Trophoblast cell (in vitro differentiated cells and primary cell): ENCODE results near the gene NSD1.
"Not testable (repeated sequence)": the region's sequence is repeated elsewhere in the genome, so short reads cannot be mapped to it uniquely, and the experiment has no call there.

Experiments
- DNase-seq, 2 donors: peaks; one replicate each; pipeline ENCODE4 v3.0.0-alpha.2; 2016
- H2AFZ ChIP-seq: 2 replicates; pipeline ENCODE4 v1.6.1; 2013; ENCODE audit warnings: low read length, moderate library complexity, mild to moderate bottlenecking; ENCODE audit not compliant: insufficient read depth, poor library complexity
- H2AK5ac ChIP-seq: 2 replicates; pipeline ENCODE4 v1.6.1; 2013; ENCODE audit warnings: mild to moderate bottlenecking, low read length
- H2BK120ac ChIP-seq: 2 replicates; pipeline ENCODE4 v1.6.1; 2013; ENCODE audit warnings: low read length, mild to moderate bottlenecking, moderate library complexity; ENCODE audit not compliant: insufficient read depth, poor library complexity
- H2BK12ac ChIP-seq: 2 replicates; pipeline ENCODE4 v1.6.1; 2013; ENCODE audit warnings: mild to moderate bottlenecking, low read length, moderate library complexity
- H2BK5ac ChIP-seq: 2 replicates; pipeline ENCODE4 v1.6.1; 2013; ENCODE audit warnings: low read length, low read depth, moderate library complexity, mild to moderate bottlenecking; ENCODE audit not compliant: poor library complexity
- H3K14ac ChIP-seq: 2 replicates; pipeline ENCODE4 v1.6.1; 2013; ENCODE audit warnings: mild to moderate bottlenecking, low read length
- H3K18ac ChIP-seq: 2 replicates; pipeline ENCODE4 v1.6.1; 2013; ENCODE audit warnings: mild to moderate bottlenecking, low read length
- H3K23ac ChIP-seq: 2 replicates; pipeline ENCODE4 v1.6.1; 2013; ENCODE audit warnings: low read length
- H3K27ac ChIP-seq: 2 replicates; pipeline ENCODE4 v1.5.1; 2013; ENCODE audit warnings: low read depth, mild to moderate bottlenecking, inconsistent platforms, low read length, moderate library complexity
- H3K27me3 ChIP-seq: 2 replicates; pipeline ENCODE4 v1.6.1; 2013; ENCODE audit warnings: inconsistent platforms, mild to moderate bottlenecking, low read length, moderate library complexity; ENCODE audit not compliant: insufficient read depth
- H3K36me3 ChIP-seq, 2 experiments: 1 replicate in 1 of 2; 2 replicates in 1 of 2; pipeline ENCODE4 v1.6.1; 2013; ENCODE audit warnings: low read length in 2 of 2, mild to moderate bottlenecking in 2 of 2, moderate library complexity in 1 of 2; ENCODE audit not compliant: insufficient read depth in 2 of 2, control insufficient read depth in 1 of 2
- H3K4ac ChIP-seq: 2 replicates; pipeline ENCODE4 v1.6.1; 2013; ENCODE audit warnings: low read depth, mild to moderate bottlenecking, low read length, moderate library complexity
- H3K4me1 ChIP-seq, 2 experiments: 1 replicate in 1 of 2; 2 replicates in 1 of 2; pipeline ENCODE4 v1.6.1; 2013; ENCODE audit warnings: low read length in 2 of 2, mild to moderate bottlenecking in 2 of 2, moderate library complexity in 1 of 2; ENCODE audit not compliant: insufficient read depth in 2 of 2, control insufficient read depth in 1 of 2
- H3K4me2 ChIP-seq: 2 replicates; pipeline ENCODE4 v1.6.1; 2013; ENCODE audit warnings: inconsistent platforms, mild to moderate bottlenecking, low read length, moderate library complexity
- H3K4me3 ChIP-seq: 2 replicates; pipeline ENCODE4 v1.5.1; 2013; ENCODE audit warnings: mild to moderate bottlenecking, low read depth, low read length, inconsistent platforms
- H3K79me1 ChIP-seq: one replicate; pipeline ENCODE4 v1.6.1; 2013; ENCODE audit warnings: low read length
- H3K79me2 ChIP-seq: 2 replicates; pipeline ENCODE4 v1.6.1; 2013; ENCODE audit warnings: low read length, mild to moderate bottlenecking; ENCODE audit not compliant: control insufficient read depth, insufficient read depth, poor library complexity
- H3K9ac ChIP-seq: 2 replicates; pipeline ENCODE4 v1.6.1; 2013; ENCODE audit warnings: mild to moderate bottlenecking, low read length
- H3K9me3 ChIP-seq: 2 replicates; pipeline ENCODE4 v1.6.1; 2013; ENCODE audit warnings: low read depth, mild to moderate bottlenecking, control low read depth, inconsistent platforms, low read length; ENCODE audit not compliant: insufficient read depth
- H4K12ac ChIP-seq: 2 replicates; pipeline ENCODE4 v1.6.1; 2013; ENCODE audit warnings: low read depth, mild to moderate bottlenecking, low read length, moderate library complexity
- H4K8ac ChIP-seq: 2 replicates; pipeline ENCODE4 v1.6.1; 2013; ENCODE audit warnings: low read depth, mild to moderate bottlenecking, low read length, moderate library complexity
- H4K91ac ChIP-seq: one replicate; pipeline ENCODE4 v1.6.1; 2013; ENCODE audit warnings: low read depth, mild to moderate bottlenecking, low read length, moderate library complexity
- WGBS: extraction: QIAGEN DNeasy Blood & Tissue Kit; methylation state at CpG from one replicate; pipeline ENCODE4 v1.1.7; 2013; ENCODE audit warnings: missing lambda C conversion rate; ENCODE audit not compliant: insufficient read length, insufficient coverage; ENCODE audit errors: extremely low coverage; 5-methylcytosine and 5-hydroxymethylcytosine counted together

Gene NSD1

DNA sequence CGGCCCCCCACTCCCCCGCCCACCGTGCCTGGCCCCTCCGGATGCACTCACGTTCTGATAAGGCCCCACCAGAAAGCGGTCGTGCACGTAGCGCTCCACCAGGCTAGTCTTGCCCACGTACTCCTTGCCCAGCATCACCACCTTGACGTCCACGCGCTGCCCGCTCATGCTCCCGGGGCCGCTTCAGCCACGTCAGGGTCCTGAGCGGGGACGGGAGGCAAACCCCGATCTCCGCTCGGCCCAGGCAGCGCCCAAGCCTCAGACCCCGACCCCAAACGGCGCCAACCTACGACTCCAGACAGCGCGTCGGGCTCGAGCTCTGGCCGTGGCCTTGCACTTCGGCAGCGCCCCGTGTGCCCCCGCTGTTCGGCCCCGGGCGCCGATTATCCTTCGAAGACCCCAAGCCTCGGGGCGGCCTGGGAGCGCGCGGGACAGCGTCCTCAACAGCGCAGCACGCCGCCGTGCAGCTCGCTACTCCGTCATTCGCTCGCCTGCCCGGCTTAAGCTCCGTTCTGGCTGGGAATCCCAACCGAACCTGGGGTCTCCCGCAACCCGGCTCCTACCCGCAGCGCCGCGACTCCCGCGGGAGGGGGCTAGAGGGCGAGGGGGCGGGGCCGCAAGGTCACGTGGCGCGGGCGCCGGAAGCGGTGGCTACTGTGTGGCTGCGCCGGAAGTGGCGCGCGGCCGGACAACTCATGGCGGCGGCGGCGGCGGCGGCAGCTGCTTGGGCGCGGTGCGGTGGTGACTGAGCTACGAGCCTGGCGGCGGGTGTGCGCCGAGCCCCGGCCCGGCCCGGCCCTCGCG, 169.8 kb downstream of the NSD1 start, which contains the start of the genes PRELID1 and RAB24:
Gene PRELID1, plus strand, starts transcription at position 679 of the 804 bp plus-strand sequence. CDS start 187 bp downstream, outside the sequence.
Gene RAB24, minus strand, starts transcription at position 599 of the 804 bp plus-strand sequence. Its CDS starts 431 bp downstream, at position 168.
- peaks cover 24 to 32% of the 10 kb centered on the region in 2 experiments for H3K36me3 ChIP-seq
- H3K4ac ChIP-seq: peak within 1 kb of the TSS; percentile 95
- H2BK5ac ChIP-seq: peak within 1 kb of the TSS; percentile 52
- H3K27me3 ChIP-seq: no peaks in the 10 kb centered on the region
- peak within 1 kb of the TSS; percentile 92 for H3K4me2 ChIP-seq
- peak within 1 kb of the TSS; percentile 54 for H3K18ac ChIP-seq
- peak within 1 kb of the TSS; percentile 62 for H3K27ac ChIP-seq
- no CpG with 5 or more reads among the region's 100 CpGs for WGBS
- peak within 1 kb of the TSS; percentile 96 for H3K4me3 ChIP-seq
- H2BK120ac ChIP-seq: peak within 1 kb of the TSS; percentile 81
- peak within 1 kb of the TSS; percentile 93 for H3K9ac ChIP-seq
- peak within 1 kb of the TSS; percentile 72 for H4K12ac ChIP-seq
- peak within 1 kb of the TSS; percentile 36 for H3K14ac ChIP-seq
- peak within 1 kb of the TSS; percentile 74 for H2AK5ac ChIP-seq
- no peak within 1 kb of the TSS for H3K23ac ChIP-seq
- peak within 1 kb of the TSS; percentile 25 for H2BK12ac ChIP-seq
- H4K91ac ChIP-seq: peak within 1 kb of the TSS; percentile 92
- H2AFZ ChIP-seq: peak within 1 kb of the TSS; percentile 85
- H3K79me1 ChIP-seq: peaks cover 10% of the 10 kb centered on the region
- H3K4me1 ChIP-seq: peaks cover 23 to 34% of the 10 kb centered on the region in 2 experiments
- peak; percentile 90 to 94 for DNase-seq
- H3K79me2 ChIP-seq: peaks cover 12% of the 10 kb centered on the region
- no peaks in the 10 kb centered on the region for H3K9me3 ChIP-seq
- H4K8ac ChIP-seq: peak within 1 kb of the TSS; percentile 93

DNA sequence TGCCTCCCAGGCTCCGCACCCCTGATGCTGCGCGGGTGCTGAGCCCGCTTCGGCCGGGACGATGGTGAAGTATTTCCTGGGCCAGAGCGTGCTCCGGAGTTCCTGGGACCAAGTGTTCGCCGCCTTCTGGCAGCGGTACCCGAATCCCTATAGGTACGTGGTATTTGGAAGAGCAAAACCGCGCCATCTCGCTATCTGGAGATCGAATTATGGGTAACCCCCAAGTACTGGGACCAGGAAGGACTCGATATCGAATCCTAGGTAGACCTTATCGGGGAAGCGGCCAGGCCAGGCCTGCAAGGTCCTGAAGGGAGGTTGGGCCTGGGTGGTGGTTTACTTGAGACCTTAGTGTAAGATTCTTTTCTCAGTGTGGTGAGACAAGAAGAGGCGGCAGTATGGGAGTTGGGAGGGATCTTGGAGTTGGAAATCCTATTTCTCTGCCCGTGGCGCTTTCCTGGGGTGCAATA, 170.4 kb downstream of the NSD1 start:
- Histone ChIP-seq H4K91ac (peak overlapping the region; percentile 74), H2AFZ (peak overlapping the region; percentile 42), H3K18ac (peak overlapping the region; percentile 35), H3K27me3 (no peaks in the 10 kb centered on the region), H3K9ac (peak overlapping the region; percentile 86), H2AK5ac (peak overlapping the region; percentile 74), H3K79me1 (peaks cover 10% of the 10 kb centered on the region), H3K4me3 (peak overlapping the region; percentile 96), H3K14ac (peak overlapping the region; percentile 36), H2BK12ac (no peak overlapping the region), H3K36me3 (peaks cover 28 to 34% of the 10 kb centered on the region in 2 experiments), H2BK5ac (peak overlapping the region; percentile 52), H3K4ac (peak overlapping the region; percentile 73), H3K4me2 (peak overlapping the region; percentile 92), H3K27ac (peak overlapping the region; percentile 35), H3K79me2 (peaks cover 12% of the 10 kb centered on the region), H2BK120ac (peak overlapping the region; percentile 49), H3K4me1 (peaks cover 23 to 34% of the 10 kb centered on the region in 2 experiments), H3K9me3 (no peaks in the 10 kb centered on the region), H4K8ac (peak overlapping the region; percentile 84), H3K23ac (no peak overlapping the region), H4K12ac (peak overlapping the region; percentile 71)
- DNase-seq: peak in 1 of 2 donors; percentile 21
- WGBS: no CpG with 5 or more reads among the region's 25 CpGs

DNA sequence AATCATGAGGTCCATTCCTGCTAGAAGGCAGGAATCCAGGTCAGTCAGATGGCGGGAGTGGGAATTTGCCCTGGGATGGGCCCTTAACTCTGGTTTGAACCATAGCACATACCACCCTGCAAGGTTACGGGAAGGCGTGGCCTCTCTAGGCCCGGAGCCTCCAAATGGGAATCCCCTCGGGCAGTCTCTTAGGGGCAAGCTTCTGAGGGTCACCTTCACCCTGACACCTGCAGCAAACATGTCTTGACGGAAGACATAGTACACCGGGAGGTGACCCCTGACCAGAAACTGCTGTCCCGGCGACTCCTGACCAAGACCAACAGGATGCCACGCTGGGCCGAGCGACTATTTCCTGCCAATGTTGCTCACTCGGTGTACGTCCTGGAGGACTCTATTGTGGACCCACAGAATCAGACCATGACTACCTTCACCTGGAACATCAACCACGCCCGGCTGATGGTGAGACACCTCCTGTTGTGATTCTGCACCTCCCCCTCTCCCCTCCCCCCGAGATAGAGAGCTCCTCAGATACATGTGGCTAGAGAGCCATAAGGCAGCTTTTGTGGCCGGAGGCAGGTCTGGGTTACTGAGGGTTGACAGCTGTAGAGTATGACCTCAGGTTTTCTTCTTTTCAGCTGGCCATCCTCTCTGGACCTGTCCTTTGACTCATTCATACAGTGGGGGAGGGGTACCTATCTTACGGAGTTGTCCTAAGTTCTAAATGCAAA, 171.0 kb downstream of the NSD1 start:
- H3K4me2 ChIP-seq: peak overlapping the region; percentile 92
- H3K27me3 ChIP-seq: no peaks in the 10 kb centered on the region
- peak overlapping the region; percentile 96 for H3K4me3 ChIP-seq
- H2BK120ac ChIP-seq: no peak overlapping the region
- H4K12ac ChIP-seq: no peak overlapping the region
- peak; percentile 50 to 51 for DNase-seq
- H2BK5ac ChIP-seq: no peak overlapping the region
- H3K23ac ChIP-seq: no peak overlapping the region
- peak overlapping the region; percentile 35 for H3K27ac ChIP-seq
- H2AK5ac ChIP-seq: no peak overlapping the region
- WGBS: no CpG with 5 or more reads among the region's 19 CpGs
- H3K9me3 ChIP-seq: no peaks in the 10 kb centered on the region
- no peak overlapping the region for H4K8ac ChIP-seq
- H2AFZ ChIP-seq: no peak overlapping the region
- peaks cover 23 to 33% of the 10 kb centered on the region in 2 experiments for H3K4me1 ChIP-seq
- H4K91ac ChIP-seq: no peak overlapping the region
- no peak overlapping the region for H3K14ac ChIP-seq
- H3K9ac ChIP-seq: peak overlapping the region; percentile 86
- H3K79me1 ChIP-seq: peaks cover 10% of the 10 kb centered on the region
- peaks cover 12% of the 10 kb centered on the region for H3K79me2 ChIP-seq
- peak overlapping the region; percentile 73 for H3K4ac ChIP-seq
- H2BK12ac ChIP-seq: no peak overlapping the region
- peaks cover 28 to 34% of the 10 kb centered on the region in 2 experiments for H3K36me3 ChIP-seq
- no peak overlapping the region for H3K18ac ChIP-seq

DNA sequence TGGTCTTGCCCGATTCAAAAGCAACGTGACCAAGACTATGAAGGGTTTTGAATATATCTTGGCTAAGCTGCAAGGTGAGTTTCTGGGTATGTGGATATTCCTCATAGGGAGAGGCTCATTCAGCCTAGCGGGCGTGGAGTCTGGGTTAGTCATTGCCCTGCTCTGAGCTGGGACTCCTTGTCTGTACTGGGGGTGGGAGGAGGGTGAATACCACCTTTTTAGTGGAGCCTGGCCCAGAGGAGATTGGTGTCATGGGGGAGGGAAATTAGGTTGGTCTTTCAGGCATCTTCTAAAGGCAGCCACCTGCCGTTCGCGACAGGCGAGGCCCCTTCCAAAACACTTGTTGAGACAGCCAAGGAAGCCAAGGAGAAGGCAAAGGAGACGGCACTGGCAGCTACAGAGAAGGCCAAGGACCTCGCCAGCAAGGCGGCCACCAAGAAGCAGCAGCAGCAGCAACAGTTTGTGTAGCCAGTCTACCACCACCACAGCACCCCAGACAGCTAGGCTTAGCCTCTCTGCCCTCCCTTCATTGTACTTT, 172.6 kb downstream of the NSD1 start:
- H4K12ac ChIP-seq, H2AFZ ChIP-seq, H2AK5ac ChIP-seq, H3K9me3 ChIP-seq, H3K14ac ChIP-seq, H3K18ac ChIP-seq, H2BK120ac ChIP-seq, H3K27me3 ChIP-seq, H3K79me1 ChIP-seq, H2BK12ac ChIP-seq, H4K91ac ChIP-seq, H2BK5ac ChIP-seq, H3K23ac ChIP-seq, H3K27ac ChIP-seq, H3K4me3 ChIP-seq, H3K9ac ChIP-seq, H3K4me2 ChIP-seq, DNase-seq, H4K8ac ChIP-seq, H3K4ac ChIP-seq: not testable (repeated sequence)
- peaks cover 20 to 28% of the 10 kb centered on the region in 2 experiments for H3K4me1 ChIP-seq
- peaks cover 28 to 34% of the 10 kb centered on the region in 2 experiments for H3K36me3 ChIP-seq
- WGBS: no CpG with 5 or more reads among the region's 11 CpGs
- peaks cover 12% of the 10 kb centered on the region for H3K79me2 ChIP-seq
